Spleen (tissue), 7 donors: ENCODE measurements around the gene GRM2.

Source experiments
- POLR2A ChIP-seq, 3 donors: fragments of 450-650 bp; IDR thresholded peaks; one replicate each; pipeline ENCODE4 v1.5.1; 2017; ENCODE audit warnings: antibody characterized with exemption in 3 of 3, mild to moderate bottlenecking in 1 of 3
- POLR2AphosphoS5 ChIP-seq, 3 donors: sonication (generic); formaldehyde crosslinking; IDR thresholded peaks; one replicate each; pipeline ENCODE4 v1.5.1; 2017; ENCODE audit warnings: antibody characterized with exemption in 3 of 3
- TF ChIP-seq, protein P1 (sequence below), 11 experiments: fragments of 200-600 bp in 7 of 11; fragments of 450-650 bp in 4 of 11; sonication (generic) in 4 of 11; IDR thresholded peaks in 8 of 11; conservative IDR thresholded peaks in 3 of 11; 1 replicate in 7 of 11; 2 replicates in 4 of 11; pipeline versions ENCODE4 v1.4.0 to v1.8.0; 2016 to 2021; ENCODE audit warnings: antibody characterized with exemption in 11 of 11, inconsistent platforms in 4 of 11, mild to moderate bottlenecking in 1 of 11
- donor health status: DM: no; HTN: no; CAD: no; lungs with moderate emphysema.
- donor health status: DM: no; HTN: no; CAD: no.
- donor health status: DM: no; HTN: no; CAD: no.

DNA sequence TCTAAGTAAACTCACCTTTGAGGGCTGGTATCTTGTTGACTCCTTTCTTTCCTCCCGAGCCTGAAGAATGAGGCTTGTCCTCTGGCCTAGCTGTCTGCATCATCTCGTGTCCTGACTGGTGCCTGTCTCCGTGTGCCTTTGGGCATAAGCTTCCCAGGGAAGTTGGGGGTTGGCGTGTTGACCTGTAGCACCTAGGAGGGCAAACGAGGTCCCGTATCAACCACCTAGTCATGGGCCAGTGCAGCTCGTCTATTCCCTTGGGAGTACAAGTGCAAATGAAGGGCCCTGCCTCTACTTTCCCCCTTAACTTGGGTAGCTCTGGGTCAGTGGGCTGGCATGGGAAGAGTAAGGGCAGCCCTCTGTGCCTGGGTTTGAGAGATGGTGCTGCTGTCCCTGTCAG is 27.1 kb upstream of the GRM2 start:
- TF ChIP-seq, protein P1, sequence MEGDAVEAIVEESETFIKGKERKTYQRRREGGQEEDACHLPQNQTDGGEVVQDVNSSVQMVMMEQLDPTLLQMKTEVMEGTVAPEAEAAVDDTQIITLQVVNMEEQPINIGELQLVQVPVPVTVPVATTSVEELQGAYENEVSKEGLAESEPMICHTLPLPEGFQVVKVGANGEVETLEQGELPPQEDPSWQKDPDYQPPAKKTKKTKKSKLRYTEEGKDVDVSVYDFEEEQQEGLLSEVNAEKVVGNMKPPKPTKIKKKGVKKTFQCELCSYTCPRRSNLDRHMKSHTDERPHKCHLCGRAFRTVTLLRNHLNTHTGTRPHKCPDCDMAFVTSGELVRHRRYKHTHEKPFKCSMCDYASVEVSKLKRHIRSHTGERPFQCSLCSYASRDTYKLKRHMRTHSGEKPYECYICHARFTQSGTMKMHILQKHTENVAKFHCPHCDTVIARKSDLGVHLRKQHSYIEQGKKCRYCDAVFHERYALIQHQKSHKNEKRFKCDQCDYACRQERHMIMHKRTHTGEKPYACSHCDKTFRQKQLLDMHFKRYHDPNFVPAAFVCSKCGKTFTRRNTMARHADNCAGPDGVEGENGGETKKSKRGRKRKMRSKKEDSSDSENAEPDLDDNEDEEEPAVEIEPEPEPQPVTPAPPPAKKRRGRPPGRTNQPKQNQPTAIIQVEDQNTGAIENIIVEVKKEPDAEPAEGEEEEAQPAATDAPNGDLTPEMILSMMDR (IDR thresholded peaks at IDR 0.05 in 8 of 11, conservative IDR thresholded peaks at IDR 0.05 in 3 of 11) = no peak
- TF ChIP-seq POLR2AphosphoS5 (IDR thresholded peaks at IDR 0.05) = no peak
- no peak for TF ChIP-seq POLR2A (IDR thresholded peaks at IDR 0.05)
